Measurements from ENCODE around the gene TAP1. TPM values are rescaled to one million over a fixed set of nuclear protein-coding genes. Genes with fewer than 3 reads are reported as not detected.
A peak's percentile ranks its signal among the peaks of the same experiment; 100 is the strongest.

Gene TAP1
- total and polyA plus RNA-seq, 2 donors (not counting 1 experiment from before 2014, with no cell fraction given): 126 to 184 TPM

DNA sequence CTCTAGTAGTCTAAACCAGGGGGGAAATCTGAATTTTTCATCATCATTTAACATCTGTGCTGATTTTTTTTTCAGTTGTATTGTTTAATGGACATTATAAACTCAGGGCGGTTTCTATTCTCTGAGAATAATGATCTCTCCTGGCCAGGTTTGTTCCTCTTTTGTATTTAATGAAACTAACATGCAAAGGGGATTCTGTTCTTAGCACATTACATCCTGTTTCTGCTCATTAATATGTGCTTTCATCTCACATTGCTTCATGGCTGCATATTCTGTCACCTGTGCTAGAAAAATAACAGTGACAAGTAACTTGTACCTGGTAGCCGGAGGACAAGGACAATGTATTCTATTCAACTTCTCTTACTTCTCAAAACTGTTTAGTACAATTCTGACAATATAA lies 37.5 kb downstream of the TAP1 start:
- TF ChIP-seq EZH2 (IDR thresholded peaks at IDR 0.05; ENCODE audit: borderline replicate concordance, insufficient read depth, low read depth, low read length, poor library complexity, severe bottlenecking): no peak
- no peak for TF ChIP-seq CTCF (IDR thresholded peaks at IDR 0.05)
- intact Hi-C loops (cut with micrococcal nuclease): loop anchor here (1.0 to 10.0 kb wide), 4 partner anchors 19 to 129 kb away; partner anchors contain the start of genes HLA-DMB and TAP2
- Histone ChIP-seq H3K9ac (ENCODE audit: low read length) (peak overlapping the region; percentile 96), H3K27ac (ENCODE audit: low read length in 2 of 2) (peak overlapping the region; percentile 92 to 98), H3K4me1 (ENCODE audit: control insufficient read depth in 2 of 2, insufficient read depth in 2 of 2, low read length in 2 of 2) (peaks cover 69 to 72% of the 10 kb centered on the region in 2 donors), H3K4me3 (ENCODE audit: control extremely low read depth in 1 of 5, extremely low read depth in 1 of 5, insufficient read depth in 1 of 5, low read depth in 2 of 5, low read length in 4 of 5) (peak overlapping the region; percentile 91 to 97 (median 95)), H3K79me2 (ENCODE audit: control insufficient read depth, insufficient read depth, low read length) (peaks cover 68% of the 10 kb centered on the region), H3K27me3 (replicated peaks in 1 of 4; ENCODE audit: control extremely low read depth in 1 of 4, control insufficient read depth in 3 of 4, insufficient read depth in 4 of 4, low read length in 3 of 4) (no peaks in the 10 kb centered on the region), H4K20me1 (ENCODE audit: control insufficient read depth, insufficient read depth, low read length, poor library complexity, severe bottlenecking) (peaks cover 17% of the 10 kb centered on the region), H2AFZ (ENCODE audit: insufficient read depth, low read depth, low read length, poor library complexity, severe bottlenecking) (no peak overlapping the region), H3K9me3 (ENCODE audit: control extremely low read depth in 1 of 3, control insufficient read depth in 2 of 3, insufficient read depth in 1 of 3, low read length in 2 of 3) (no peaks in the 10 kb centered on the region), H3K36me3 (replicated peaks in 1 of 2; ENCODE audit: control extremely low read depth in 1 of 2, control insufficient read depth in 1 of 2, extremely low read depth in 1 of 2, insufficient read depth in 2 of 2, low read length in 1 of 2) (peaks cover 9 to 36% of the 10 kb centered on the region in 2 experiments), H3K4me2 (replicated peaks; ENCODE audit: low read depth, low read length, poor library complexity, severe bottlenecking) (peak overlapping the region; percentile 83)
- CTCF ChIA-PET: interaction anchor here (1.8 kb wide), 1 partner anchor 22 kb away, joined by 6 read pairs; the partner anchor contains the start of gene TAP2
- Mint-ChIP-seq H3K27me3 (no peaks in the 10 kb centered on the region), H3K4me3 (peak overlapping the region; percentile 99), H3K4me1 (peaks cover 87% of the 10 kb centered on the region), H3K27ac (peak overlapping the region; percentile 99), H3K9me3 (ENCODE audit: insufficient read depth) (no peaks in the 10 kb centered on the region)
- ATAC-seq (ENCODE audit: low read depth) (peak; percentile 74), DNase-seq (peak; percentile 81)
- no CpG with 5 or more reads among the region's 2 CpGs for WGBS (ENCODE audit: insufficient coverage)
- POLR2A ChIA-PET: interaction anchor here (1.0 kb wide), 1 partner anchor 29 kb away, joined by 5 read pairs; the partner anchor contains the start of gene PSMB8

- TF ChIP-seq CTCF (IDR thresholded peaks at IDR 0.05) (no peak), EZH2 (IDR thresholded peaks at IDR 0.05; ENCODE audit: borderline replicate concordance, insufficient read depth, low read depth, low read length, poor library complexity, severe bottlenecking) (no peak)
- peak overlapping the region; percentile 92 to 98 for H3K27ac ChIP-seq (ENCODE audit: low read length in 2 of 2)
- no peak for ATAC-seq (ENCODE audit: low read depth)
- H3K27ac Mint-ChIP-seq: peak overlapping the region; percentile 99
- H3K4me3 ChIP-seq (ENCODE audit: control extremely low read depth in 1 of 5, extremely low read depth in 1 of 5, insufficient read depth in 1 of 5, low read depth in 2 of 5, low read length in 4 of 5): peak overlapping the region; percentile 91 to 97 (median 95)
- peak overlapping the region; percentile 83 for H3K4me2 ChIP-seq (replicated peaks; ENCODE audit: low read depth, low read length, poor library complexity, severe bottlenecking)
- H3K9me3 Mint-ChIP-seq (ENCODE audit: insufficient read depth): no peaks in the 10 kb centered on the region
- no peak for DNase-seq
- H3K27me3 Mint-ChIP-seq: no peaks in the 10 kb centered on the region
- H3K4me3 Mint-ChIP-seq: peak overlapping the region; percentile 99
- CTCF ChIA-PET: interaction anchor here (1.8 kb wide), 1 partner anchor 23 kb away, joined by 6 read pairs; the partner anchor contains the start of gene TAP2
- peaks cover 9 to 41% of the 10 kb centered on the region in 2 experiments for H3K36me3 ChIP-seq (replicated peaks in 1 of 2; ENCODE audit: control extremely low read depth in 1 of 2, control insufficient read depth in 1 of 2, extremely low read depth in 1 of 2, insufficient read depth in 2 of 2, low read length in 1 of 2)
- peaks cover 17% of the 10 kb centered on the region for H4K20me1 ChIP-seq (ENCODE audit: control insufficient read depth, insufficient read depth, low read length, poor library complexity, severe bottlenecking)
- no peak overlapping the region for H2AFZ ChIP-seq (ENCODE audit: insufficient read depth, low read depth, low read length, poor library complexity, severe bottlenecking)
- no peaks in the 10 kb centered on the region for H3K9me3 ChIP-seq (ENCODE audit: control extremely low read depth in 1 of 3, control insufficient read depth in 2 of 3, insufficient read depth in 1 of 3, low read length in 2 of 3)
- H3K4me1 ChIP-seq (ENCODE audit: control insufficient read depth in 2 of 2, insufficient read depth in 2 of 2, low read length in 2 of 2): peaks cover 60 to 63% of the 10 kb centered on the region in 2 donors
- H3K79me2 ChIP-seq (ENCODE audit: control insufficient read depth, insufficient read depth, low read length): peaks cover 72% of the 10 kb centered on the region
- POLR2A ChIA-PET: interaction anchor here (1.0 kb wide), 1 partner anchor 29 kb away, joined by 5 read pairs; the partner anchor contains the start of gene PSMB8
- intact Hi-C loops (cut with micrococcal nuclease): loop anchor here (5.0 to 10.0 kb wide), 2 partner anchors 52 to 130 kb away; partner anchors contain the start of gene HLA-DMB
- H3K4me1 Mint-ChIP-seq: peaks cover 83% of the 10 kb centered on the region
- WGBS (ENCODE audit: insufficient coverage): 61% methylated on average over 4 of the region's 5 CpGs
- no peaks in the 10 kb centered on the region for H3K27me3 ChIP-seq (replicated peaks in 1 of 4; ENCODE audit: control extremely low read depth in 1 of 4, control insufficient read depth in 3 of 4, insufficient read depth in 4 of 4, low read length in 3 of 4)
- peak overlapping the region; percentile 96 for H3K9ac ChIP-seq (ENCODE audit: low read length)
These were observed 38.4 kb downstream of the TAP1 start for GRCh38 chr6:32815115-32815514.
